Effector memory CD4-positive, alpha-beta T cell (primary cell): Measurements from ENCODE around the gene TMEM72.

Experiments
- DNase-seq, 3 donors: peaks; one replicate each; pipeline ENCODE4 v3.0.0-alpha.2; 2020
- H3K27ac ChIP-seq: 2 replicates; pipeline ENCODE4 v1.7.0; 2013; ENCODE audit warnings: mild to moderate bottlenecking, low read length, moderate library complexity; ENCODE audit not compliant: insufficient read depth, poor library complexity, severe bottlenecking
- H3K27me3 ChIP-seq: replicated peaks from 2 replicates; pipeline ENCODE4 v1.7.0; 2013; ENCODE audit warnings: mild to moderate bottlenecking, low read length; ENCODE audit not compliant: insufficient read depth, control insufficient read depth, poor library complexity, severe bottlenecking
- H3K36me3 ChIP-seq: 2 replicates; pipeline ENCODE4 v1.7.0; 2013; ENCODE audit warnings: mild to moderate bottlenecking, low read length, moderate library complexity; ENCODE audit not compliant: control insufficient read depth, insufficient read depth
- H3K4me1 ChIP-seq: 2 replicates; pipeline ENCODE4 v1.7.0; 2013; ENCODE audit warnings: low read length, mild to moderate bottlenecking; ENCODE audit not compliant: control insufficient read depth, insufficient read depth, poor library complexity, severe bottlenecking
- H3K4me3 ChIP-seq: 2 replicates; pipeline ENCODE4 v1.7.0; 2013; ENCODE audit warnings: low read length, low read depth, mild to moderate bottlenecking; ENCODE audit not compliant: insufficient read depth, poor library complexity, severe bottlenecking
- H3K9me3 ChIP-seq: 2 replicates; pipeline ENCODE4 v1.7.0; 2013; ENCODE audit warnings: mild to moderate bottlenecking, low read length, moderate library complexity; ENCODE audit not compliant: control insufficient read depth

TMEM72 gene

GRCh38 chr10:44916429-44916828 is 5.3 kb downstream of the TMEM72 start:
- Histone ChIP-seq H3K4me3 (no peak overlapping the region), H3K36me3 (no peaks in the 10 kb centered on the region), H3K4me1 (peaks cover 10% of the 10 kb centered on the region), H3K27me3 (no peaks in the 10 kb centered on the region), H3K27ac (no peak overlapping the region), H3K9me3 (no peaks in the 10 kb centered on the region)
- no peak for DNase-seq

- H3K36me3 ChIP-seq: no peaks in the 10 kb centered on the region
These were observed 6.7 kb downstream of the TMEM72 start for GRCh38 chr10:44917848-44918247.

GRCh38 chr10:44920252-44920651 is 9.1 kb downstream of the TMEM72 start:
- no peaks in the 10 kb centered on the region for H3K27me3 ChIP-seq
- H3K4me1 ChIP-seq: no peaks in the 10 kb centered on the region
- no peaks in the 10 kb centered on the region for H3K36me3 ChIP-seq
- no peak overlapping the region for H3K4me3 ChIP-seq
- no peak overlapping the region for H3K27ac ChIP-seq
- no peak for DNase-seq
- H3K9me3 ChIP-seq: no peaks in the 10 kb centered on the region

More at GRCh38 chr10:44917848-44918247, 6.7 kb downstream of the TMEM72 start:
- no peaks in the 10 kb centered on the region for H3K27me3 ChIP-seq
- H3K27ac ChIP-seq: no peak overlapping the region
- DNase-seq: no peak
- peaks cover 9% of the 10 kb centered on the region for H3K4me1 ChIP-seq
- no peak overlapping the region for H3K4me3 ChIP-seq
- no peaks in the 10 kb centered on the region for H3K9me3 ChIP-seq

- Histone ChIP-seq H3K27me3 (no peaks in the 10 kb centered on the region), H3K27ac (no peak overlapping the region)
- no peak for DNase-seq
These were observed 9.9 kb downstream of the TMEM72 start for GRCh38 chr10:44921061-44921460.

GRCh38 chr10:44921506-44921905 is 10.4 kb downstream of the TMEM72 start:
- Histone ChIP-seq H3K27ac (no peak overlapping the region), H3K36me3 (no peaks in the 10 kb centered on the region), H3K4me3 (no peak overlapping the region), H3K27me3 (no peaks in the 10 kb centered on the region), H3K4me1 (no peaks in the 10 kb centered on the region), H3K9me3 (no peaks in the 10 kb centered on the region)
- no peak for DNase-seq

More at GRCh38 chr10:44921061-44921460, 9.9 kb downstream of the TMEM72 start:
- H3K9me3 ChIP-seq: no peaks in the 10 kb centered on the region
- no peaks in the 10 kb centered on the region for H3K36me3 ChIP-seq
- no peaks in the 10 kb centered on the region for H3K4me1 ChIP-seq
- H3K4me3 ChIP-seq: no peak overlapping the region

- Histone ChIP-seq H3K9me3 (no peaks in the 10 kb centered on the region), H3K4me1 (no peaks in the 10 kb centered on the region)
- DNase-seq: no peak
These were observed 10.9 kb downstream of the TMEM72 start for GRCh38 chr10:44922021-44922420.

GRCh38 chr10:44922796-44923545 is 11.8 kb downstream of the TMEM72 start:
- H3K4me1 ChIP-seq: no peaks in the 10 kb centered on the region
- no peak for DNase-seq
- no peak overlapping the region for H3K27ac ChIP-seq
- H3K27me3 ChIP-seq: no peaks in the 10 kb centered on the region
- no peaks in the 10 kb centered on the region for H3K9me3 ChIP-seq
- no peaks in the 10 kb centered on the region for H3K36me3 ChIP-seq
- no peak overlapping the region for H3K4me3 ChIP-seq

More at GRCh38 chr10:44922021-44922420, 10.9 kb downstream of the TMEM72 start:
- Histone ChIP-seq H3K36me3 (no peaks in the 10 kb centered on the region), H3K27me3 (no peaks in the 10 kb centered on the region), H3K4me3 (no peak overlapping the region), H3K27ac (no peak overlapping the region)

GRCh38 chr10:44923611-44924010 is 12.5 kb downstream of the TMEM72 start:
- Histone ChIP-seq H3K36me3 (no peaks in the 10 kb centered on the region), H3K27me3 (no peaks in the 10 kb centered on the region), H3K27ac (no peak overlapping the region), H3K4me1 (no peaks in the 10 kb centered on the region), H3K4me3 (no peak overlapping the region), H3K9me3 (no peaks in the 10 kb centered on the region)
- DNase-seq: no peak

- H3K27me3 ChIP-seq: no peaks in the 10 kb centered on the region
- H3K27ac ChIP-seq: no peak overlapping the region
- no peaks in the 10 kb centered on the region for H3K36me3 ChIP-seq
- H3K4me1 ChIP-seq: no peaks in the 10 kb centered on the region
- H3K4me3 ChIP-seq: no peak overlapping the region
- H3K9me3 ChIP-seq: no peaks in the 10 kb centered on the region
- DNase-seq: no peak
These were observed 13.3 kb downstream of the TMEM72 start for GRCh38 chr10:44924261-44925040.

GRCh38 chr10:44925224-44925623 is 14.1 kb downstream of the TMEM72 start:
- Histone ChIP-seq H3K4me1 (no peaks in the 10 kb centered on the region), H3K36me3 (no peaks in the 10 kb centered on the region), H3K4me3 (no peak overlapping the region), H3K27ac (no peak overlapping the region), H3K27me3 (no peaks in the 10 kb centered on the region), H3K9me3 (no peaks in the 10 kb centered on the region)
- no peak for DNase-seq
